ENCODE data around the gene SAMD4A.
A peak's percentile ranks its signal among the peaks of the same experiment; 100 is the strongest.

SAMD4A gene

DNA sequence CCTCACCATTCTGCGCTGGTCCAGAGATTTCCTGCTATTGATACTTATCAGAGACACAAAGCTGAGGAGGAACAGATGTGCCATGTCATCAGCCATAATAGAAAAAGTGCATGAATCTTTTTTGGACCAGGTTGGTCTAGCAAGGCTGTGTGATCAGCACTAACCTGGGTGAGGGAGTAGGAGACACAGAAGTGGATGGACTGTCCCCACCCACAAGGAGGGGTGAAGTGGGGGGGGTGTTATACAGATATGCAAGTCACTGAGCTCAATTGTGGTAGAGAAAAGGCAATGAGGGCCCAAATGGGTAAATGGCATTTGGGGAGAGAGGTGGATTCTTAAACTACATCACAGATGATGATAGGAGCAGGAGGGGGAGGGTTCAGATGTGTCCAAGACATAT lies 123.0 kb downstream of the SAMD4A start:
- H3K27ac ChIP-seq = no peak overlapping the region
- no peak for TF ChIP-seq ZFX (IDR thresholded peaks at IDR 0.05)
- TF ChIP-seq, protein P1, sequence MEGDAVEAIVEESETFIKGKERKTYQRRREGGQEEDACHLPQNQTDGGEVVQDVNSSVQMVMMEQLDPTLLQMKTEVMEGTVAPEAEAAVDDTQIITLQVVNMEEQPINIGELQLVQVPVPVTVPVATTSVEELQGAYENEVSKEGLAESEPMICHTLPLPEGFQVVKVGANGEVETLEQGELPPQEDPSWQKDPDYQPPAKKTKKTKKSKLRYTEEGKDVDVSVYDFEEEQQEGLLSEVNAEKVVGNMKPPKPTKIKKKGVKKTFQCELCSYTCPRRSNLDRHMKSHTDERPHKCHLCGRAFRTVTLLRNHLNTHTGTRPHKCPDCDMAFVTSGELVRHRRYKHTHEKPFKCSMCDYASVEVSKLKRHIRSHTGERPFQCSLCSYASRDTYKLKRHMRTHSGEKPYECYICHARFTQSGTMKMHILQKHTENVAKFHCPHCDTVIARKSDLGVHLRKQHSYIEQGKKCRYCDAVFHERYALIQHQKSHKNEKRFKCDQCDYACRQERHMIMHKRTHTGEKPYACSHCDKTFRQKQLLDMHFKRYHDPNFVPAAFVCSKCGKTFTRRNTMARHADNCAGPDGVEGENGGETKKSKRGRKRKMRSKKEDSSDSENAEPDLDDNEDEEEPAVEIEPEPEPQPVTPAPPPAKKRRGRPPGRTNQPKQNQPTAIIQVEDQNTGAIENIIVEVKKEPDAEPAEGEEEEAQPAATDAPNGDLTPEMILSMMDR (conservative IDR thresholded peaks at IDR 0.05) = no peak

DNA sequence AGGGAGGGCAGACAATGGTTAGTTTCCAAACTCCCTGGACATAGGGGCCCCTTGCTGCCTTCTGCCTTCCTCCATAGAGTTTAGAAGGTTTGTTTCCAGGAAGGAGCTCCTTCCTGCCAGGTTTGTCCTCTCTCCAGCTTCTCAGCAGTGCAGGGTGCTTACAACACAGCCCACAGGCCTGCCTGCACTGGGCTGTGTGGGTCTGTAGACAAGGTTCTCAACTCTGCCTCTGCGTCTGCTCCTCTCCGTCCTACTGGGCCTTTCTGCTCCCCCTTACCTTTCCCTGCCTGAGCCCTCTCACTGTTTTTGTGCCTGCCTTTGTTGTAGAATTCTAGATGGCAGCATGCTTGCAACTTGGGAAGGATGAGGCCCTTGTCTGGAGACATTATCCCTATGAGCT lies 124.0 kb downstream of the SAMD4A start:
- no peak overlapping the region for H3K27ac ChIP-seq
- TF ChIP-seq ZFX (IDR thresholded peaks at IDR 0.05) = no peak
- TF ChIP-seq, protein P1 (conservative IDR thresholded peaks at IDR 0.05) = no peak

DNA sequence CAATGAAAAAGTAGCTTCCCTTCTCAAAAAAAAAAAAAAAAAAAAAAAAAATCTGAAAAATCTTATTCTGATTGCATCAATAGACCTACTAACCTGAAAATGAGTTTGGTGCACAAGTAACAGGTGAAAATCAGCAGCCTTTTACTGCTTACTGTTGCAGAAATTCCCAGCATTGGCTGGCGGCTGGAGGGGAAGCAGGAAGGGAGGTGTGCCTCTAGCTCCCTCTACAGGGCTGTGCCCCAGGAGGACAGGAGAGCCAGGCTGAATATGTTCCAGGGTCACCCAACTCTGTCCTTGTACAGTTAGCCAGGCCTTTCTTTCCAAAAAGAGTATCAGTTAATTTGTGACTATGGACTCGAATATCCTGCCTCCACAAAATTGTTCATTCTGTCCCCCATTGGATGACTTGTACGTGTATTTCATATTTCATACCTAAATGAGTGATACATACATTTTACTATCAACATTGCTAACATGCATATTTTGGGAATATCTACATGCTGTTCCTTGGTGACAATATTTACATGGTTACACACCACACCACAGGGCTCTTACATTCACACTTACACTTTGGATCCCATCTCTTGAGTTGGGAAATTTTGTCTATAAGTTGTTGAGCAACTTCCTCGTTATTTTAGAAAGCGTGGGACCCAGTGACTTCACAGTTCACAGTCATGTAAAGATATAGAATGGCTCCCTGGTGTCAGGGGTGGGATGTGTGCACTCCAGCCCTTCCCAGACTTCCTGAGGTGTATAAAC lies 124.8 kb downstream of the SAMD4A start:
- TF ChIP-seq ZFX (IDR thresholded peaks at IDR 0.05) = no peak
- TF ChIP-seq, protein P1 (conservative IDR thresholded peaks at IDR 0.05) = peak; percentile 91
- no peak overlapping the region for H3K27ac ChIP-seq

DNA sequence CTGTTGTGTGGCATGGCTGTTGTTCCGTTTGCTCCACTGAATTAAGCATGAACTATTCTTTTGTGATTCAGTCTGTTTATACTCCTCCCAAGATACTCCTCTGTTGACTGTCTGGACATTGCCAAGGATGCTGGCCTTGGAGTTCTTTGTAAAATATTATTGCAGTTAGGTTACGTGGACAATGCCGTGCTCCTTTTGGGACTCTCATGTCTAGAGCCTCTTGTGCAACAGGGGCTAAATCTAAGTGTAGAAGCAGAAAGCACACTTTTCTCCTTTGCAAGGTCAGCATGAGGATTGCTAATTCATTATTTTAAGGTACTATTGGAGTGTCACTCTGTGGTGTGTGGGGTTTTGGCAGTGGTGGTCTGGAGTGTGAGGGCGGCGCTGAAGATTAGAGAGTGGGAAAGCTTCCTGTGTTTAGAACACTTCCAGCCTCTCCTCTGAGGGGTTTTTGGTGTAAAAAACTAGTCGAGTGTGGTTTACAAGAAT lies 125.4 kb downstream of the SAMD4A start:
- TF ChIP-seq, protein P1 (conservative IDR thresholded peaks at IDR 0.05) = no peak
- TF ChIP-seq ZFX (IDR thresholded peaks at IDR 0.05) = no peak
- no peak overlapping the region for H3K27ac ChIP-seq

DNA sequence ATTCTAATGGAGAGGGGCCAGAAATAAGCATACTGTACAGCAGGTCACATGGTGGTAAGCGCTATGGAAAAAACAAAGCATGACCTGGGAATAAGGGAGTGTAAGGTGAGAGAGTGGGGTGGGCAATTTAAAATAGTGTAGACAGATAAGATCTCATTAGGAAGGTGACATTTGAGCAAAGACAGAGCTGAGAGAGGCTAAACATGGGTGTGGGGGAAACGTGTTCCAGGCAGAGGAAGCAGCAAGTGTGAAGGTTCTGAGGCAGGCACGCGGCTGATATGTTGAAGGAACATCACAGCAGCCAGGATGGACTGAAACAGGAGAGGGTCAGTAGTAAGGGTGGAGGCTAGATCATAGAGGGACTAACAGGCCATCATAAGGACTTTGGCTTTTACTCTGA lies 126.8 kb downstream of the SAMD4A start:
- TF ChIP-seq, protein P1 (conservative IDR thresholded peaks at IDR 0.05) = no peak
- no peak for TF ChIP-seq ZFX (IDR thresholded peaks at IDR 0.05)
- no peak overlapping the region for H3K27ac ChIP-seq

DNA sequence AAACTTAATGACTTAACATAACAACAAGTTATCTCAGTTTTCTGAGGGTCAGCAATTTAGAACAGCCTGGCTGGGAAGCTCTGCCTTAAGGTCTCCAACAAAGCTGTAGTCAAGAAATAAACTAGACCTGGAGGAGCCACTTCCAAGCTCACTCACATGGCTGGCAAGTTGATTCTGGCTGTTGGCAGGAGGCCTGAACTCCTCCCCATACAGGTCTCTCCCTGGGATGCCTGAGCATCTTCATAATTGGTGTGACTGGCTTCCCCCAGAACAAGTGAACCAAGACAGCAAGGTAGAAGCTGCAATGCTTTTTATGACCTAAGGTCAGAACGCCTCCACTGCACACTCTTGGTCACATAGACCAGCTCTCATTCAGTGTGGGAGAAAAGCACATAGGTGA lies 128.3 kb downstream of the SAMD4A start:
- H3K27ac ChIP-seq = no peak overlapping the region
- no peak for TF ChIP-seq ZFX (IDR thresholded peaks at IDR 0.05)
- TF ChIP-seq, protein P1 (conservative IDR thresholded peaks at IDR 0.05) = no peak

DNA sequence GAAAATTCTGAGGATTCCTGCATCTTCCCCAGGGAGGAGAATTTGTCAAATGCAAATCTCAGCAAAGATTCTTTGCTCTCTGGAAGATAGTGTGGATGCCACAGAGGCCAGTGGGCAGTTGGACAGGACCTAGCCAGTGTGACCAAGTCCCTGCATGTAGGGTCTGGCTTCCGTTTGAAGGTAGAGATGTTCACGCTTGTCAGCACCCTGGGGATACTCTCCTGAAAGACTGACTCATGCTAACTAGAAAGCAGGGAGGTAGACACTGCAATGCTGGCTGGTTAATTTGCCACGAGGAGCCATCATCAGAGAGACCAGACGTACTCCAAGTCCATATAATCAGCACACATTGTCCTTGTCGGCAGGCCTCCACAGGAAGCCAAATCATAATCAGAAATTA lies 130.1 kb downstream of the SAMD4A start:
- TF ChIP-seq, protein P1 (conservative IDR thresholded peaks at IDR 0.05) = no peak
- no peak for TF ChIP-seq ZFX (IDR thresholded peaks at IDR 0.05)
- no peak overlapping the region for H3K27ac ChIP-seq

All from C4-2B (cell line).